Smooth muscle cell (in vitro differentiated cells): ENCODE data around the gene ZIC2. TPM values are rescaled to one million over a fixed set of nuclear protein-coding genes. Genes with fewer than 3 reads are reported as not detected.
A peak's percentile ranks its signal among the peaks of the same experiment; 100 is the strongest.

Experiments used
- DNase-seq: peaks from one replicate; lab custom pipeline; 2025; ENCODE audit not compliant: unreplicated experiment; lab: John Stamatoyannopoulos, UW
- H2AFZ ChIP-seq: fragments of 200-600 bp; sonication (generic); 2 replicates; pipeline ENCODE4 v1.6.0; 2016; ENCODE audit warnings: antibody characterized with exemption, low read depth, mild to moderate bottlenecking
- H3F3A ChIP-seq: fragments of 200-600 bp; sonication (generic); 2 replicates; pipeline ENCODE4 v1.6.0; 2017; ENCODE audit warnings: antibody characterized with exemption, low read depth
- H3K27ac ChIP-seq: fragments of 200-600 bp; sonication (generic); 2 replicates; pipeline ENCODE4 v1.5.1; 2016; ENCODE audit warnings: low read depth, mild to moderate bottlenecking
- H3K27me3 ChIP-seq: fragments of 200-600 bp; sonication (generic); 2 replicates; pipeline ENCODE4 v1.6.1; 2016; ENCODE audit warnings: low read depth, mild to moderate bottlenecking
- H3K36me3 ChIP-seq: fragments of 200-600 bp; sonication (generic); 2 replicates; pipeline ENCODE4 v1.5.1; 2016; ENCODE audit warnings: low read depth
- H3K4me1 ChIP-seq: fragments of 200-600 bp; sonication (generic); 2 replicates; pipeline ENCODE4 v1.5.1; 2016; ENCODE audit warnings: low read depth
- H3K4me2 ChIP-seq: fragments of 200-600 bp; sonication (generic); 2 replicates; pipeline ENCODE4 v1.6.0; 2016; ENCODE audit warnings: mild to moderate bottlenecking
- H3K4me3 ChIP-seq: fragments of 200-600 bp; sonication (generic); 2 replicates; pipeline ENCODE4 v1.5.1; 2016; ENCODE audit warnings: mild to moderate bottlenecking
- H3K79me2 ChIP-seq: fragments of 200-600 bp; sonication (generic); 2 replicates; pipeline ENCODE4 v1.6.0; 2016; ENCODE audit warnings: low read depth, mild to moderate bottlenecking
- H3K9ac ChIP-seq: fragments of 200-600 bp; sonication (generic); 2 replicates; pipeline ENCODE4 v1.6.0; 2016; ENCODE audit warnings: low read depth
- H3K9me3 ChIP-seq: fragments of 200-600 bp; sonication (generic); replicated peaks from 2 replicates; pipeline ENCODE4 v1.5.1; 2016; ENCODE audit warnings: low read depth
- H4K20me1 ChIP-seq: fragments of 200-600 bp; sonication (generic); 2 replicates; pipeline ENCODE4 v1.6.0; 2016; ENCODE audit warnings: low read depth
- CTCF ChIP-seq: fragments of 200-600 bp; sonication (generic); IDR thresholded peaks from 2 replicates; pipeline ENCODE4 v1.5.1; 2017; ENCODE audit warnings: borderline replicate concordance, mild to moderate bottlenecking, antibody characterized with exemption; ENCODE audit not compliant: insufficient read depth, poor library complexity, severe bottlenecking
- WGBS: methylation state at CpG from one replicate; pipeline ENCODE4 v1.1.7; 2016; ENCODE audit warnings: low lambda C conversion rate; 5-methylcytosine and 5-hydroxymethylcytosine counted together
- polyA plus RNA-seq: library from polyadenylated mRNA; unstranded; fragments of >200 nt; fragmentation: Nextera tagmentation; extraction: Ambion mirVana; gene quantifications from 2 replicates; pipeline ENCODE4 v1.2.1, GENCODE V29; 2016
- total RNA-seq: library from RNA; depleted of rRNA; stranded (reverse); fragments of >200 nt; gene quantifications from 2 replicates; pipeline ENCODE4 v1.2.3, GENCODE V29; 2014

Gene ZIC2
- total and polyA plus RNA-seq, 2 experiments from 2014 or later = not detected

DNA sequence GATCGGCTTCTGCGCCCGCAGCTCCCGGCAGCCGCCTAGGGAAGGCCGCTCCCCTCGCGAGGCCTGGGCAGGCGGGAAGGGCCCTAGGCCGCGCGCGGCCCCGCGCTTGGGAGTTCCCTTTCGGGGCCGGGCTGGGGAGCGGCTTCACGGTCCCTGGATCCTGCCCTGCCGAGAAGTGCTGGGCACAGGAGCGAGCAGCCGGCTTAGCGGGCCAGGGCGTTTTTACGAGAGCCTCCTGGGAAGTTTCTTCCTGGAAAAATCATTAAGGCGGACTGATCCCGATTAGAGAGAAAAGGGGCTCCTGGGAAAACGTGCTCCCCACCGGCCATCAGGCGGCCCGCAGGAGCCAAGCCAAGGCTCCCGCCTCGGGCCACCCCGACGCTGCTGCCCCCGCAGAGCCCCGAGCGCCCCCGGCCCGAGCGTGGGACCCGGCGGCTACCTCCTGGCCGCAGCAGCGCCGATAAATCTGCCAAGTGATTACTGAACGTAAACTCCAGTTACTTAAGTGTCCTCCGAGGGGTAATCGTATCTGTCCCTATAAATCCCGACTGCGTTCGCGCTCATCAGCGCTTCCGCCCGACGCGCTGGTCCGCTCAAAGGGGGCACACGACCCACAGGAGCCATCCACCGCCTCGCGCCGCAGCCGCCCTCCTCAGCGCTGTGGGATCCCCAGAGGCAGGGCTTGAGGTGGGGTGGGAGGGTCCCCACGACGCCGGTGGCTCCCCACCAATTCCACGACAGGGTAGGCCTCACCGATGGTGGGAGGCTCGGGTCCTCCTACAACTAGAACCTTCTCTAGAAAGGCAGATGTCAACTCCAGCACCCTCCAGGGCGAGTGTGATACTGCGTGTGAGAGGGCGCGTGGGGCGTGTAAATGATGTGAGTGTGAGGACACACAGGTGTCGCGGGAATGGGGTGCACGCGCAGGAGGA lies 12.8 kb upstream of the ZIC2 start:
- 2% methylated on average over 76 of the region's 81 CpGs for WGBS
- peaks cover 35% of the 10 kb centered on the region for H3K4me1 ChIP-seq
- peak overlapping the region; percentile 87 for H3K4me2 ChIP-seq
- H3K9ac ChIP-seq = no peak overlapping the region
- no peaks in the 10 kb centered on the region for H3K36me3 ChIP-seq
- H4K20me1 ChIP-seq = peaks cover 5% of the 10 kb centered on the region
- H3K27ac ChIP-seq = no peak overlapping the region
- no peak for TF ChIP-seq CTCF
- H3F3A ChIP-seq = no peaks in the 10 kb centered on the region
- H3K4me3 ChIP-seq = peak overlapping the region; percentile 39
- no peaks in the 10 kb centered on the region for H3K79me2 ChIP-seq
- H2AFZ ChIP-seq = peak overlapping the region; percentile 24
- no peaks in the 10 kb centered on the region for H3K9me3 ChIP-seq
- DNase-seq = no peak
- H3K27me3 ChIP-seq = peaks cover 96% of the 10 kb centered on the region

- peaks cover 42% of the 10 kb centered on the region for H3K4me1 ChIP-seq
- H2AFZ ChIP-seq = no peak overlapping the region
- H3K9ac ChIP-seq = no peak overlapping the region
- peaks cover 5% of the 10 kb centered on the region for H4K20me1 ChIP-seq
- H3K9me3 ChIP-seq = no peaks in the 10 kb centered on the region
- H3F3A ChIP-seq = no peaks in the 10 kb centered on the region
- H3K36me3 ChIP-seq = no peaks in the 10 kb centered on the region
- H3K27ac ChIP-seq = no peak overlapping the region
- peaks cover 96% of the 10 kb centered on the region for H3K27me3 ChIP-seq
- no peak for DNase-seq
- TF ChIP-seq CTCF = no peak
- H3K79me2 ChIP-seq = no peaks in the 10 kb centered on the region
- H3K4me3 ChIP-seq = peak overlapping the region; percentile 29
- 2% methylated on average over 47 of the region's 52 CpGs for WGBS
- peak overlapping the region; percentile 87 for H3K4me2 ChIP-seq
These were observed 12.1 kb upstream of the ZIC2 start for GRCh38 chr13:99969453-99969918.

GRCh38 chr13:99969919-99970650 lies 11.5 kb upstream of the ZIC2 start:
- Histone ChIP-seq H4K20me1 (peaks cover 5% of the 10 kb centered on the region), H2AFZ (no peak overlapping the region), H3K9me3 (no peaks in the 10 kb centered on the region), H3K9ac (no peak overlapping the region), H3K79me2 (no peaks in the 10 kb centered on the region), H3K4me1 (peaks cover 48% of the 10 kb centered on the region), H3K27ac (no peak overlapping the region), H3K27me3 (peaks cover 96% of the 10 kb centered on the region), H3K4me2 (peak overlapping the region; percentile 87), H3F3A (no peaks in the 10 kb centered on the region), H3K36me3 (no peaks in the 10 kb centered on the region), H3K4me3 (peak overlapping the region; percentile 29)
- TF ChIP-seq CTCF = no peak
- under 1% methylated on average over 61 of the region's 79 CpGs for WGBS
- no peak for DNase-seq
